NCI-H2107 (cell line): ENCODE data around the gene MORC2.

Source experiments
- DNase-seq: peaks from one replicate; lab custom pipeline; 2025; lab: John Stamatoyannopoulos, UW

MORC2 gene

GRCh38 chr22:30887861-30888260 lies 80.7 kb downstream of the MORC2 start:
- no peak for DNase-seq

GRCh38 chr22:30887453-30887852 lies 81.1 kb downstream of the MORC2 start:
- DNase-seq = no peak

GRCh38 chr22:30885591-30885990 lies 83.0 kb downstream of the MORC2 start:
- DNase-seq = no peak

- no peak for DNase-seq
Observed at GRCh38 chr22:30885001-30885366, 83.6 kb downstream of the MORC2 start.

- no peak for DNase-seq
Observed at GRCh38 chr22:30884211-30885000, 84.2 kb downstream of the MORC2 start.

GRCh38 chr22:30883586-30884145 lies 84.9 kb downstream of the MORC2 start:
- no peak for DNase-seq

GRCh38 chr22:30882974-30883533 lies 85.5 kb downstream of the MORC2 start:
- DNase-seq = no peak

GRCh38 chr22:30882184-30882717 lies 86.3 kb downstream of the MORC2 start:
- no peak for DNase-seq

GRCh38 chr22:30881361-30882183 lies 87.0 kb downstream of the MORC2 start:
- DNase-seq = no peak

- no peak for DNase-seq
Observed at GRCh38 chr22:30880847-30881246, 87.7 kb downstream of the MORC2 start.

- DNase-seq = no peak
Observed at GRCh38 chr22:30880181-30880601, 88.4 kb downstream of the MORC2 start.

- no peak for DNase-seq
Observed at GRCh38 chr22:30879415-30879797, 89.2 kb downstream of the MORC2 start.

GRCh38 chr22:30878516-30879414 lies 89.8 kb downstream of the MORC2 start:
- DNase-seq = no peak

GRCh38 chr22:30877662-30878515 lies 90.7 kb downstream of the MORC2 start:
- DNase-seq = no peak

GRCh38 chr22:30876915-30877553 lies 91.5 kb downstream of the MORC2 start:
- peak; percentile 8 for DNase-seq

- no peak for DNase-seq
Observed at GRCh38 chr22:30876221-30876751, 92.3 kb downstream of the MORC2 start.

GRCh38 chr22:30875481-30876215 lies 92.9 kb downstream of the MORC2 start:
- DNase-seq = no peak
